ENCODE data around the gene C19orf25.

C19orf25 gene

DNA sequence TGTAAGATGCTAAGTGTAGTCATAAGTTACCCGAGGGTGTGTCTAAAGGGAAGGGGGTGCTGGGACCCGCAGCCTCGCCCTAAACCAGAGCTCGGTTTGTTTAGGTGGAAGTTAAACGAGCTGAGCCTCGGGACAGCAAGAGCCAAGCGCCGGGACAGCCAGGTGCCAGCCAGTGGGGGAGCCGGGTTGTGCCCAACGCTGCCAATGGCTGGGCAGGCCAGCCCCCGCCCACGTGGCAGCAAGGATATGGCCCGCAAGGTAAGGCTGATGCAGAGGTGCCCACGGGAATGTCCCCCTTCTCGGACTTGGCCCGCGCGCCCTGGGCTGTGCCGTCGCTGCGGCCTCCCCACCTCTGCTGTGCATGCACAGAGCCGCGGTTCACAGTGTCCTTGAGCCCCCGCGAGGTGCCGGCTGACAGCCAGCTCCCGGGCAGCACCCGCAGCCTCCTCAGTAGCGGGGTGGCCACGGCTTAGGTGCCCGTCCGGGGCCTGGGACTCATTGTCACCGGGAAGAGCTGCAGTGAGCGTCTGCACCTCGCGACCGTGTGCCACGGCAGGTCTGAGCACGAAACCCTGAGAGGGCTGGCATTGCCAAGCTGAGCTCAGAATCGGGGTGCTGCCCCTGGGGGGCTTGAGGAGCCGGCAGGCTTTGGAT is 50.1 kb downstream of the C19orf25 start:
- DNase-seq, result no peak

DNA sequence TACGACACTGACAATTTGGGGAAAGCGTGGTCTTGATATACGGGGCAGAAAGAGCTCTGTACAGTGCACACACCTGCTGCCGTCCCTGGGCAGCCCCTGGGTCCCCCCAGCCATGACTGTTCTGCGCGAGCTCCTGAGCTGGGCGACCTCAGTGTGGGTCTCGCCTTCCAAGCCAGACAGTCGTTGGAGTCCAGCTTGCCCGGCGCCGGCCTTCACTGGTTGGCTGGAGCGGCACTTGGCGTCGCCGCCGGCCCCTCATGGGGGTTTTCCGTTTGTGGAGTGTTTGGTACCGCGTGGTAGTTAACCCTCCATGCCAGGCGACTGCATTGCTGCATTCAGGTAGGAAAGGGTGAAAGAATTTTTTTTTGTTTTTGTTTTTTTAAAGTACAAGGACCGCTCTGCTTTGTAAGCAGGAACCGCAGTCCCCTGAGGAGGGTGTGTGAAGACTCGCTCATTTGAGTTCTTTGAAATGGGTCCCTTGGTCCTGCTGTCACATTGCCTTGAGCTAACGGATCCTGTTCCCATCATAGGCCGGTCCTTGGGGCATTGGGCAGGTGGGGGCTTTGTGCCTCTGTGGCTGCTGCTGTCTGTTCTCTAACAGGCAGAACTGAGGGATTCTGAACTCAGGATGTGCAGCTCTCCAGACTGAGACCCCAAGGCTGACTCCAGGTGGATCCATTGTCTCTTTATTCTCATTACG is 51.6 kb downstream of the C19orf25 start:
- no peak for DNase-seq

DNA sequence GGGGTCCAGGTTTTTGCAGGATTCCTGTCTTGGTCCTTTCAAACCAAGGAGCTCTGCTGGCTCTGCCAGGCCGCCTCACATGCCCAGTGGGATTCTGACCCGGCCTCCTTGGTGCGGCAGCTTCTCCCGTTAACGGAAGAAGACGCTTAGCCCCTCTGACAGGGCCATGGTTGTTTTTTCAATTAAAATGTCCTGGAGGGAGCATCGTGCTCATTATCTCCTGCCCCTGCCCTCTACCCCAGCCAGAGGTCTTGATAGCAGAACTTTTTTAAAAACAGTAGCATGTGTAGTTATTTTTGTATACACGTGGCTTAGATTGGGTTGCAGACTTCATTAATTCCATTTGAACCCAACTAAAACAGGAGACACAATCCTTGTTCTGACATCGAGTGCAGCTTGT is 52.3 kb downstream of the C19orf25 start:
- DNase-seq, result no peak

DNA sequence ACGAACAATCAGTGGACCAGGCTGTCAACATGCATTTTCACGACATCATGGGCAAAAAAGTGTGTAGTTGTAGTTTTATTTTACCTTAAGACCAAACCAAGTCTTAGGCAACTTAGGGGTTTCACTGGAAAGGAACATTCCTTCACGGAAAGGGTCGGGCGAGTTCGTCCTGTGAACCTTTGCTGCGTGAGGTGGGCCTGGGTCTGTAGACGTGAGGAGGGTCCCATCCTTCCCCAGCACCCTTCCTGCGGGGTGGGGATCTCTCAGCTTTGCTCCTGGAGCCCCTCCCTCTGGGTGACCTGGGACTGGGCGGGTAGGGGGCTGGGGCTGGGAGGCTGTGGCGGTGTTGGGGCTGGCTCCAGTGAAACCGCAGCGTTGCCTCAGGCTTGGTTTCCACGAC is 53.1 kb downstream of the C19orf25 start:
- no peak for DNase-seq

DNA sequence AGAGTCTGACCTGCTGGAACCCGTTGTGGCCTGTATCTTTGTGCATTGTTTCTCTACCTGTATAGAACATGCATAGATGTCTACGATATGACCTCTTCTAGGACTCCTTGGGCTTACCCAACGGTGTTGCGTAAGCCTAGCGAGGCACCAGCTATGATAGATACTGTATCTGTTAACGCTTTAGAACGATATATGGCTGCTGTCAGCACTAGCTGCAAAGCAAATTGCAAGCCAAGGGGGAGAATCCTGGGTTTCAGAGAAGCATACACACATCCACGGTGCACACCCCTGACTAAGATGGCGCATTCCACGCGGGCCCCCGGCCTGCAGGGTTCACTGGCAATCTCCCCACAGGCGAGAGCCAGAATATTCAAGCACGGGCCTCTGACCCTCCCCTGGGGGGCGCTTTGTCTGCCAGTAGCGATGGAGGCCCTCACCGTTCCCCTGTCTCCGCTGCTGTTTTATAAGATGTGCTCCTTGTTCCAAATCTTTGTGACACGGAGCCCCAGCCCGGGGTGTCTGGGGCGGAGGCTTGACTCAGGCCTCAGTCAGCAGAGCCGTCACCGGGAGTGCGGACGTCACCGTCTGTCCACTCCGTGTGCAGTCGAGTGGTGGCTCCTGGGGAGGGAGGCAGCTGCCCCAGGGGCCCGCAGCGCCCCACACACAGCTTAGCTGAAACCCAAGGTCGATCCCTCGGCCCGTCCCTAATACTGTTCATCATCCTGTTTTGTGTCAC is 53.7 kb downstream of the C19orf25 start:
- no peak for DNase-seq

DNA sequence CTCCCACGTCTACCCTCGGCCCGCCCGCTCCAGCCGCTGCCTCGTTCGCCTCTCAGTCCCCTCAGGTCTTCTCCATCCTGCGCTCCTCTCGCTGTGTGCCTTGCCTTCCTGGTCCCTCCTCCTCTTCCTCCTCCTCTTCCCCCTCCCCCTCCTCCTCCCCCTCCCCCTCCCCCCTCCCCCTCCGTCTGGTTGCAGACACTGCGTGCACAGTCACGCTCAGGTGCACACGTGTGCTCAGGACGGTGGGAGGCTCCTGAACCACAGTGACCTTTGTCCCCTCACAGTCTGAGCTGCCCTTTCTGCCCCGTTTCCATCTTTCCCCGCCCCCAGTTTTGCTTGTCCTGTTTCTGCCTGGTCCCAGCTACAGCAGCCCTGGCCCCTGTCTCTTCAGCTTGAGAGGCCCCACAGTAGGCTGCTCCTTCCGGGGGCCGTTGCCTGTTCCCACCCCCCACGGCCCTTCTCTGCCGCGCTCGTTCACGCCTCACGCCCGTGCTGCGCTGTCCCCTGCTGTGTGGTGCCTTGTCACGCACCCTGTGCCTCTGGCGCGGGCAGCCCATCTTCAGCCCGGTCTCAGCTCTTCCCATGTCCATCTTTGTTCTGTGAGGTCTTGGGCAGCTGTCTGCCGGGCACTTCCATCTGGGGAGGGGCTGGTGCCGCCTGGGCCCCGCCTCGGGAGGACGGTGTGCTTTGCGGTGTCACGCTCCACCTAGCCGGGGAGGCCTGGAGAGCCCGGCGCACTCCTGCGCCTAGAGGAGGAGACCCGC is 54.6 kb downstream of the C19orf25 start:
- DNase-seq, result no peak

DNA sequence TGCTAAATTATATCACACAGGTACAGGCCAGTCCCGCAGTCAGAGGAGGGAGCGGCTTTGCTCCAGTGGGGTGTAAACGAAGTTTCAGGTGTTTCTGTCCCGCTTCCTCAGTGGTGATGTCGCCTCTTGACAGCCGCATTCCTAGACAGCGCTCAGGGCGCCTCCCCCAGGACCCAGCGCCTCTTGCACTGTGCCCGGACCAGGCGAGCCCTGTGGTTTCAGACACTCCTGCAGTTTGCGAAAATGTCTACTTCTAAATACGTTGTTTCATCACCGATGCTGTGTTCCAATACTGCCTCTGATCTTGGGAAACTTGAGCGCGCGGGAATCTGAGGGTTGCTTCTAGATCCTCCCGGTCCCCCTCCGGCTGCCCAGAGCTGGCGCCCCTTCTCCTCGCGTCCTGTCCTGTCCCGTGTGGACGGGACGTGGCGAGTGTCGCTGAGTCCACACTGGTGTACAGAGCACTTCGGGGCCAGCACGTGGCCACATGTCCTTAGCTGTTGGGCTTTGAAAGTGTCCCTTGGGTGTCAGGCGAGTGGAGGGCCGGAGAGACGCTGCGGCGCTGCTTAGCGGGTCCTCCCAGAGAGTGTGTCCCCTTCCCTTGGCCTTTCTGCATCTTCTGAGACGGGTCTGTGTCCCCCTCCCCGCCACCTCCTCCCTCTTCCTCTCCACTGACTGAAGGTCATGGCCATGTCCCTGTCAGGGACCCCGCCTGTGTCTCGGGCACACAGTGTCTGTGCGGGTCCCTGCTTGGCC is 55.4 kb downstream of the C19orf25 start:
- DNase-seq, result no peak

Measured in fibroblast of skin of abdomen (primary cell).